GM06990 (cell line): ENCODE data around the gene ARHGEF10L.

Experiments
- DNase-seq: peaks from one replicate; pipeline ENCODE4 v3.0.0-alpha.2; 2011; ENCODE audit not compliant: insufficient read length; ENCODE audit errors: extremely low read depth
- H3K27me3 ChIP-seq: replicated peaks from 2 replicates; pipeline ENCODE4 v1.6.0; 2011; ENCODE audit warnings: low read length; ENCODE audit not compliant: control insufficient read depth, insufficient read depth
- H3K36me3 ChIP-seq: 2 replicates; pipeline ENCODE4 v1.5.1; 2011; ENCODE audit warnings: low read length; ENCODE audit not compliant: control insufficient read depth, insufficient read depth
- H3K4me3 ChIP-seq: replicated peaks from 2 replicates; pipeline ENCODE4 v1.5.1; 2011; ENCODE audit warnings: low read depth, mild to moderate bottlenecking, control low read depth, low read length
- CTCF ChIP-seq: IDR thresholded peaks from 2 replicates; pipeline ENCODE4 v1.5.1; 2011; ENCODE audit warnings: low read length, control low read depth, mild to moderate bottlenecking, inconsistent platforms; ENCODE audit not compliant: insufficient read depth, poor library complexity, severe bottlenecking

ARHGEF10L gene

GRCh38 chr1:17646444-17647280, 107.2 kb downstream of the ARHGEF10L start:
- Histone ChIP-seq H3K36me3 (no peaks in the 10 kb centered on the region), H3K4me3 (no peak overlapping the region), H3K27me3 (no peaks in the 10 kb centered on the region; the same call in 1 of the 2 replicates)
- DNase-seq, result no peak
- TF ChIP-seq CTCF, result no peak

- DNase-seq, result no peak
- H3K36me3 ChIP-seq, result no peaks in the 10 kb centered on the region
- TF ChIP-seq CTCF, result no peak
- no peak overlapping the region for H3K4me3 ChIP-seq
- no peaks in the 10 kb centered on the region; the same call in 1 of the 2 replicates for H3K27me3 ChIP-seq
Observed at GRCh38 chr1:17648457-17649145, 109.1 kb downstream of the ARHGEF10L start.

GRCh38 chr1:17649371-17650106, 110.0 kb downstream of the ARHGEF10L start:
- Histone ChIP-seq H3K4me3 (no peak overlapping the region), H3K27me3 (no peaks in the 10 kb centered on the region; the same call in 1 of the 2 replicates), H3K36me3 (no peaks in the 10 kb centered on the region)
- TF ChIP-seq CTCF, result no peak
- DNase-seq, result no peak

GRCh38 chr1:17653276-17653675, 113.8 kb downstream of the ARHGEF10L start:
- H3K27me3 ChIP-seq, result peaks cover 2% of the 10 kb centered on the region
- H3K36me3 ChIP-seq, result no peaks in the 10 kb centered on the region
- no peak overlapping the region for H3K4me3 ChIP-seq
- no peak for TF ChIP-seq CTCF
- no peak for DNase-seq

- Histone ChIP-seq H3K4me3 (no peak overlapping the region), H3K27me3 (peaks cover 2% of the 10 kb centered on the region), H3K36me3 (no peaks in the 10 kb centered on the region)
- peak; percentile 87 for TF ChIP-seq CTCF
- DNase-seq, result no peak
Observed at GRCh38 chr1:17653728-17654351, 114.3 kb downstream of the ARHGEF10L start.
